CD8-positive, alpha-beta memory T cell (primary cell): Measurements from ENCODE around the gene AKAP6. TPM values are rescaled to one million over a fixed set of nuclear protein-coding genes. Genes with fewer than 3 reads are reported as not detected.

Experiments
- CTCF ChIA-PET: fragments of 350-600 bp; sonication (Branson Sonifier 250); formaldehyde crosslinking; loops from one replicate; lab custom pipeline; 2021; ENCODE audit warnings: antibody characterized with exemption; lab: Charles Lee
- POLR2A ChIA-PET: fragments of 350-600 bp; sonication (Branson Sonifier 250); formaldehyde crosslinking; loops from one replicate; lab custom pipeline; 2021; ENCODE audit warnings: antibody characterized with exemption; lab: Charles Lee
- DNase-seq, 5 donors: peaks; one replicate each; pipeline versions ENCODE4 v3.0.0 to v3.0.0-alpha.2; 2020 to 2022; ENCODE audit warnings: mixed read lengths in 1 of 5
- H3K27ac ChIP-seq: one replicate; pipeline ENCODE4 v1.7.0; 2013; ENCODE audit warnings: low read depth, mild to moderate bottlenecking, low read length, moderate library complexity
- H3K27me3 ChIP-seq: 2 replicates; pipeline ENCODE4 v1.7.0; 2013; ENCODE audit warnings: low read length, mild to moderate bottlenecking; ENCODE audit not compliant: insufficient read depth, poor library complexity, severe bottlenecking
- H3K36me3 ChIP-seq: 2 replicates; pipeline ENCODE4 v1.7.0; 2013; ENCODE audit warnings: mild to moderate bottlenecking, low read length, moderate library complexity; ENCODE audit not compliant: insufficient read depth
- H3K4me1 ChIP-seq: 2 replicates; pipeline ENCODE4 v1.7.0; 2013; ENCODE audit warnings: mild to moderate bottlenecking, low read length, moderate library complexity; ENCODE audit not compliant: insufficient read depth
- H3K4me3 ChIP-seq: 2 replicates; pipeline ENCODE4 v1.7.0; 2013; ENCODE audit warnings: mild to moderate bottlenecking, low read length
- H3K9me3 ChIP-seq: 2 replicates; pipeline ENCODE4 v1.7.0; 2013; ENCODE audit warnings: mild to moderate bottlenecking, low read length
- H3K27ac Mint-ChIP-seq, 8 donors: one replicate each; pipeline ENCODE4 v1.8.0; 2020 to 2021; ENCODE audit warnings: mixed read lengths in 8 of 8, mild to moderate bottlenecking in 6 of 8, inconsistent platforms in 3 of 8, moderate library complexity in 3 of 8
- H3K27me3 Mint-ChIP-seq, 2 donors: one replicate each; pipeline ENCODE4 v1.8.0; 2020 to 2021; ENCODE audit warnings: mixed read lengths in 2 of 2, mild to moderate bottlenecking in 1 of 2, moderate library complexity in 1 of 2
- H3K36me3 Mint-ChIP-seq, 3 donors: one replicate each; pipeline ENCODE4 v1.8.0; 2020 to 2021; ENCODE audit warnings: mixed read lengths in 3 of 3, inconsistent platforms in 1 of 3, mild to moderate bottlenecking in 1 of 3
- H3K4me1 Mint-ChIP-seq, 3 donors: one replicate each; pipeline ENCODE4 v1.8.0; 2020 to 2021; ENCODE audit warnings: mixed read lengths in 3 of 3, inconsistent platforms in 1 of 3, mild to moderate bottlenecking in 1 of 3
- H3K4me3 Mint-ChIP-seq, 7 donors: one replicate each; pipeline ENCODE4 v1.8.0; 2020 to 2021; ENCODE audit warnings: mixed read lengths in 7 of 7, mild to moderate bottlenecking in 6 of 7, moderate library complexity in 4 of 7, inconsistent platforms in 2 of 7
- H3K9me3 Mint-ChIP-seq, 5 donors: one replicate each; pipeline ENCODE4 v1.8.0; 2020 to 2022; ENCODE audit warnings: mixed read lengths in 5 of 5, mild to moderate bottlenecking in 3 of 5, moderate library complexity in 2 of 5, inconsistent platforms in 1 of 5
- polyA plus RNA-seq: library from polyadenylated mRNA; unstranded; fragments of 300-500 nt; fragmentation: Illumina TruSeq; gene quantifications from one replicate; pipeline ENCODE4 v1.2.3, GENCODE V29; 2021
- total RNA-seq, 2 experiments: library from RNA; stranded (reverse); gene quantifications; one replicate each; pipeline ENCODE4 v1.2.3, GENCODE V29; 2021

AKAP6 gene
- total and polyA plus RNA-seq, 3 experiments from 2014 or later: 0.49 to 1.5 (median 1.4) TPM

- Histone ChIP-seq H3K4me1 (no peaks in the 10 kb centered on the region), H3K4me3 (no peak overlapping the region), H3K36me3 (no peaks in the 10 kb centered on the region), H3K27me3 (no peaks in the 10 kb centered on the region), H3K27ac (no peak overlapping the region), H3K9me3 (no peaks in the 10 kb centered on the region)
- Mint-ChIP-seq H3K4me3 (no peak overlapping the region), H3K9me3 (peaks cover 0 to 5% (median 0%) of the 10 kb centered on the region in 5 donors), H3K27me3 (no peaks in the 10 kb centered on the region), H3K4me1 (no peaks in the 10 kb centered on the region), H3K27ac (no peak overlapping the region), H3K36me3 (no peaks in the 10 kb centered on the region)
- CTCF ChIA-PET: no interaction called here
- POLR2A ChIA-PET: no interaction called here
- no peak for DNase-seq
These were observed 118.3 kb downstream of the AKAP6 start for GRCh38 chr14:32447371-32447770.

DNA sequence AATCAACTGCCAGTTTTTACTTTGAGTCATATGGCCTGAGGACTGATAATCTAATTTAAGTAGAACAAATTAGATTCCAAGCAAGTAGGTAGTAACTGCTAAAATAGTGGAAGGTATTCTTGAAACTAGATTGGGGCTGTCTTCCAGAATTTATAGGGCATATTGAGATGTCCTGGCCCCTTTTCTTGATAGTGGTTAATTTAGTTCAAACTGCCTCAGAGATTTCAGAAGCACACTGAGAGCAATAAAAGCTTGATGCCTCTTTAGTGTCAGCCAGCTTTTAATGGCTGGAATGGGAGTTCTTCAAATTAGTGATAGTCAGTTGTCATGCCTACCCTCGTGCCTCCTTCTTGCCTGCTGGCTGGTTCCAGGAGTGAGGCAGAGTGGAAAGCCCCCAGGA is 120.5 kb downstream of the AKAP6 start:
- Mint-ChIP-seq H3K27ac (no peak overlapping the region), H3K4me3 (no peak overlapping the region), H3K27me3 (peaks cover 0 to 2% of the 10 kb centered on the region in 2 donors), H3K9me3 (peaks cover 0 to 3% (median 0%) of the 10 kb centered on the region in 5 donors), H3K36me3 (no peaks in the 10 kb centered on the region), H3K4me1 (no peaks in the 10 kb centered on the region)
- Histone ChIP-seq H3K27ac (no peak overlapping the region), H3K4me3 (no peak overlapping the region), H3K9me3 (no peaks in the 10 kb centered on the region), H3K4me1 (no peaks in the 10 kb centered on the region), H3K36me3 (no peaks in the 10 kb centered on the region), H3K27me3 (no peaks in the 10 kb centered on the region)
- POLR2A ChIA-PET: no interaction called here
- CTCF ChIA-PET: no interaction called here
- no peak for DNase-seq

GRCh38 chr14:32450919-32451675 is 122.0 kb downstream of the AKAP6 start:
- peaks cover 0 to 2% of the 10 kb centered on the region in 2 donors for H3K27me3 Mint-ChIP-seq
- H3K9me3 Mint-ChIP-seq: no peaks in the 10 kb centered on the region
- Histone ChIP-seq H3K4me3 (no peak overlapping the region), H3K4me1 (no peaks in the 10 kb centered on the region), H3K9me3 (no peaks in the 10 kb centered on the region), H3K27me3 (no peaks in the 10 kb centered on the region), H3K27ac (no peak overlapping the region), H3K36me3 (no peaks in the 10 kb centered on the region)
- DNase-seq: no peak
- no peaks in the 10 kb centered on the region for H3K4me1 Mint-ChIP-seq
- no peak overlapping the region for H3K27ac Mint-ChIP-seq
- ChIA-PET CTCF (no interaction called here), POLR2A (no interaction called here)
- H3K4me3 Mint-ChIP-seq: no peak overlapping the region
- no peaks in the 10 kb centered on the region for H3K36me3 Mint-ChIP-seq

- no peaks in the 10 kb centered on the region for H3K27me3 ChIP-seq
- no peak overlapping the region for H3K27ac Mint-ChIP-seq
- no peaks in the 10 kb centered on the region for H3K4me1 Mint-ChIP-seq
- no peak overlapping the region for H3K4me3 Mint-ChIP-seq
- H3K36me3 ChIP-seq: no peaks in the 10 kb centered on the region
- peaks cover 2 to 7% of the 10 kb centered on the region in 2 donors for H3K27me3 Mint-ChIP-seq
- CTCF ChIA-PET: no interaction called here
- H3K36me3 Mint-ChIP-seq: no peaks in the 10 kb centered on the region
- DNase-seq: no peak
- no peaks in the 10 kb centered on the region for H3K9me3 ChIP-seq
- POLR2A ChIA-PET: no interaction called here
- no peaks in the 10 kb centered on the region for H3K4me1 ChIP-seq
- peaks cover 0 to 7% (median 0%) of the 10 kb centered on the region in 5 donors for H3K9me3 Mint-ChIP-seq
- no peak overlapping the region for H3K27ac ChIP-seq
- H3K4me3 ChIP-seq: no peak overlapping the region
These were observed 125.0 kb downstream of the AKAP6 start for GRCh38 chr14:32453857-32454810.

GRCh38 chr14:32457213-32457920 is 128.3 kb downstream of the AKAP6 start:
- no peak overlapping the region for H3K27ac Mint-ChIP-seq
- Histone ChIP-seq H3K4me3 (no peak overlapping the region), H3K4me1 (no peaks in the 10 kb centered on the region), H3K27me3 (no peaks in the 10 kb centered on the region), H3K27ac (no peak overlapping the region), H3K9me3 (no peaks in the 10 kb centered on the region), H3K36me3 (no peaks in the 10 kb centered on the region)
- H3K4me3 Mint-ChIP-seq: no peak overlapping the region
- CTCF ChIA-PET: no interaction called here
- no peak for DNase-seq
- H3K36me3 Mint-ChIP-seq: peaks cover 0 to 2% (median 0%) of the 10 kb centered on the region in 3 donors
- peaks cover 2 to 7% of the 10 kb centered on the region in 2 donors for H3K27me3 Mint-ChIP-seq
- POLR2A ChIA-PET: no interaction called here
- H3K9me3 Mint-ChIP-seq: peaks cover 4 to 17% (median 9%) of the 10 kb centered on the region in 5 donors
- H3K4me1 Mint-ChIP-seq: no peaks in the 10 kb centered on the region

DNA sequence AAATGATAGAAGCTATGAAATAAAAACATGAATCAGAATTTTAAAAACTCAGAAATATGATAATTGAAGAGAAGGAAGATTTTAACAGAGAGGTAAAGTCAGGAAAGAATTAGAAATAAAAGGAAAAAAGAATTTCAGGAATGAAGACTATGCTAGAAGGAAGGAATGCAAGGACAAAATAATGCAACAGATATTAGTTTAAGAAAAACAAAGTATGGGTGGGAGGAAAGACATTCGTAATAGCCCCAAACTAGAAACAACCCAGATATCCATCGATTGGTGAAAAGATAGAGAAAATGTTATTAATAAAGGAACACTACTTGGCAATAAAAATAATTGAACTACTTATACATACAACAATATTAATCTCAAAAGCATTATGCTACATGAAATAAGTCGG is 129.6 kb downstream of the AKAP6 start:
- Histone ChIP-seq H3K9me3 (no peaks in the 10 kb centered on the region), H3K27ac (no peak overlapping the region), H3K4me3 (no peak overlapping the region), H3K4me1 (no peaks in the 10 kb centered on the region), H3K36me3 (no peaks in the 10 kb centered on the region), H3K27me3 (no peaks in the 10 kb centered on the region)
- Mint-ChIP-seq H3K9me3 (peaks cover 11 to 26% (median 18%) of the 10 kb centered on the region in 5 donors), H3K27me3 (peaks cover 2 to 7% of the 10 kb centered on the region in 2 donors), H3K4me1 (no peaks in the 10 kb centered on the region), H3K36me3 (peaks cover 0 to 2% (median 0%) of the 10 kb centered on the region in 3 donors), H3K4me3 (no peak overlapping the region), H3K27ac (no peak overlapping the region)
- POLR2A ChIA-PET: no interaction called here
- DNase-seq: no peak
- CTCF ChIA-PET: no interaction called here

DNA sequence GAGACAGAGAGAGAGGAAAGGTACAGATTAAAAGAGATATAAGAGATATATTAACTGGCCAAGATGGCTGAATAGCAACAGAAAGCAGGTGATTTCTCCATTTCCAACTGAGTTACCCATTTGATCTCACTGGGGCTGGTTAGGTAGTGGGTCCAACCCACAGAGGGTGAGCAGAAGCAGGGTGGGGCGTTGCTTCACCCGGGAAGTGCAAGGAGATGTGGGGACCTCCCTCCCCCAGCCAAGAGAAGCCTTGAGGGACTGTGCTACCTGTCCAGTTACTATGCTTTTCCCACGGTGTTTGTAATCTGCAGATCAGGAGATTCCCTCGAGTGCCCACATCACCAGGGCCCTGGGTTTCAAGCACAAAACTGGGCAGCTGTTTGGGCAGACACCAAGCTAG is 131.2 kb downstream of the AKAP6 start:
- Mint-ChIP-seq H3K27me3 (peaks cover 0 to 7% of the 10 kb centered on the region in 2 donors), H3K4me3 (no peak overlapping the region), H3K9me3 (peaks cover 17 to 26% (median 22%) of the 10 kb centered on the region in 5 donors), H3K36me3 (peaks cover 0 to 2% (median 0%) of the 10 kb centered on the region in 3 donors), H3K4me1 (no peaks in the 10 kb centered on the region), H3K27ac (no peak overlapping the region)
- H3K4me3 ChIP-seq: no peak overlapping the region
- H3K36me3 ChIP-seq: no peaks in the 10 kb centered on the region
- H3K27ac ChIP-seq: no peak overlapping the region
- H3K27me3 ChIP-seq: no peaks in the 10 kb centered on the region
- ChIA-PET CTCF (no interaction called here), POLR2A (no interaction called here)
- H3K4me1 ChIP-seq: no peaks in the 10 kb centered on the region
- no peaks in the 10 kb centered on the region for H3K9me3 ChIP-seq
- no peak for DNase-seq
